IgD-negative memory B cell (primary cell): ENCODE data around the gene RAPGEF6. TPM values are rescaled to one million over a fixed set of nuclear protein-coding genes. Genes with fewer than 3 reads are reported as not detected.
"Not testable (repeated sequence)": the region's sequence is repeated elsewhere in the genome, so short reads cannot be mapped to it uniquely, and the experiment has no call there.

Experiments
- H3K27ac Mint-ChIP-seq, 3 donors: one replicate each; pipeline ENCODE4 v1.8.0; 2020 to 2022; ENCODE audit warnings: mild to moderate bottlenecking in 3 of 3, mixed read lengths in 3 of 3, moderate library complexity in 1 of 3
- H3K27me3 Mint-ChIP-seq: one replicate; pipeline ENCODE4 v1.8.0; 2021; ENCODE audit warnings: mixed read lengths
- H3K36me3 Mint-ChIP-seq: one replicate; pipeline ENCODE4 v1.8.0; 2020; ENCODE audit warnings: mild to moderate bottlenecking, mixed read lengths
- H3K4me1 Mint-ChIP-seq, 3 donors: one replicate each; pipeline ENCODE4 v1.8.0; 2020 to 2022; ENCODE audit warnings: mixed read lengths in 3 of 3, mild to moderate bottlenecking in 1 of 3
- H3K4me3 Mint-ChIP-seq, 4 donors: one replicate each; pipeline ENCODE4 v1.8.0; 2020 to 2022; ENCODE audit warnings: mild to moderate bottlenecking in 4 of 4, mixed read lengths in 4 of 4, moderate library complexity in 3 of 4
- H3K9me3 Mint-ChIP-seq, 3 donors: one replicate each; pipeline ENCODE4 v1.8.0; 2020 to 2021; ENCODE audit warnings: mixed read lengths in 3 of 3, mild to moderate bottlenecking in 1 of 3
- polyA plus RNA-seq: library from polyadenylated mRNA; unstranded; fragments of 300-500 nt; fragmentation: Illumina TruSeq; gene quantifications from one replicate; pipeline ENCODE4 v1.2.3, GENCODE V29; 2021

Gene RAPGEF6
- polyA plus RNA-seq, 1 donor from 2014 or later = 16.6 TPM

DNA sequence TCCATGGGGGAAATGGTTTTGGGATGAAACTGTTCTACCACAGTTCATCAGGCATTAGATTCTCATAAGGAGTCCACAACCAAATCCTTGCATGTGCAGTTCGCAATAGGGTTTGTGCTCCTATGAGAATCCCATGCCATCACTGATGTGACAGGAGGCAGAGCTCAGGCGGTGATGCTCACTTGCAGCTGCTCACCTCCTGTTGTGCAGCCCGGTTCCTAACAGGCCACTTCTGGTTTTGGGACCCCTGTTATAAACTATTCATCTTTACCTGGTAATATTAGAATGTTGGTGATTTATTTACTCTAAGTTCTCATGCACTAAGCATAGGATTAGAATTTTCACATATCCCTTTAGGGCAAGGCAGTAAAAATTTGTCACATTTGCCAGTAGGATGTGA, 248.9 kb downstream of the RAPGEF6 start:
- no peak overlapping the region for H3K4me3 Mint-ChIP-seq
- H3K27me3 Mint-ChIP-seq = no peaks in the 10 kb centered on the region
- H3K9me3 Mint-ChIP-seq = peaks cover 0 to 2% (median 0%) of the 10 kb centered on the region in 3 donors
- peaks cover 28 to 43% (median 32%) of the 10 kb centered on the region in 3 donors for H3K4me1 Mint-ChIP-seq
- peaks cover 7% of the 10 kb centered on the region for H3K36me3 Mint-ChIP-seq
- H3K27ac Mint-ChIP-seq = peak overlapping the region; percentile 56 to 84 (median 83)

DNA sequence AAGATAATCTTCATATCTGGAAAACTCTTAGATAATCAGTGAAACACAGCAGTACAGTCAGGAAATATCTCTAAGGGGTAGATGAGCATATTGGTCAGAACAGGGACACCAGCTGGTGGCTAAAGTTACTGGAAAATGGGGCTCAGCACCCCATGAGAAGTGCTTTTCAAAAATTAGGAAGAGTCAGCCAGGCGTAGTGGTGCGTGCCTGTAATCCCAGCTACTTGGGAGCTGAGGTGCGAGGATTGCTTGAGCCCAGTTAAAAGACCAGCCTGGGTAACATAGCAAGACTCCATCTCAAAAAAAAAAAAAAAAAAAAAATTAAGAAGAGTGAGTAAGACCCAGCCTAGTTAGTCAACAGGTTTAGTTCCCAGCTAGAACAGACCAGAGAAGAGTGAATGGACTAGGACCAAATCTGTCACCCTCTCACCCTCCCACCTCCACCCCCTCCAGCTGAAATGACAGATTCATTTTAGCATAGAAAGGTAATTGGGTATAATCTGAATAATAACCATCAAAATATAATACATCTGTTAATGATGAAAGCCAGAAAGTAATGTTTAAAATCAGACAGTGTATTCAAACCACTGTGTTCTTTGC, 250.3 kb downstream of the RAPGEF6 start:
- Mint-ChIP-seq H3K4me3 (peak overlapping the region in 1 of 4 donors; percentile 17), H3K27me3 (no peaks in the 10 kb centered on the region), H3K4me1 (peaks cover 31 to 51% (median 41%) of the 10 kb centered on the region in 3 donors)

GRCh38 chr5:131384173-131384572, 250.9 kb downstream of the RAPGEF6 start:
- Mint-ChIP-seq H3K27me3 (no peaks in the 10 kb centered on the region), H3K4me3 (peak overlapping the region in 1 of 4 donors; percentile 17), H3K4me1 (peaks cover 31 to 50% (median 40%) of the 10 kb centered on the region in 3 donors), H3K36me3 (peaks cover 5% of the 10 kb centered on the region), H3K9me3 (peaks cover 0 to 2% (median 0%) of the 10 kb centered on the region in 3 donors), H3K27ac (peak overlapping the region; percentile 29 to 88 (median 52))

More for the DNA sequence above, 250.3 kb downstream of the RAPGEF6 start:
- peaks cover 0 to 2% (median 0%) of the 10 kb centered on the region in 3 donors for H3K9me3 Mint-ChIP-seq
- H3K36me3 Mint-ChIP-seq = peaks cover 5% of the 10 kb centered on the region
- H3K27ac Mint-ChIP-seq = peak overlapping the region; percentile 29 to 88 (median 52)

DNA sequence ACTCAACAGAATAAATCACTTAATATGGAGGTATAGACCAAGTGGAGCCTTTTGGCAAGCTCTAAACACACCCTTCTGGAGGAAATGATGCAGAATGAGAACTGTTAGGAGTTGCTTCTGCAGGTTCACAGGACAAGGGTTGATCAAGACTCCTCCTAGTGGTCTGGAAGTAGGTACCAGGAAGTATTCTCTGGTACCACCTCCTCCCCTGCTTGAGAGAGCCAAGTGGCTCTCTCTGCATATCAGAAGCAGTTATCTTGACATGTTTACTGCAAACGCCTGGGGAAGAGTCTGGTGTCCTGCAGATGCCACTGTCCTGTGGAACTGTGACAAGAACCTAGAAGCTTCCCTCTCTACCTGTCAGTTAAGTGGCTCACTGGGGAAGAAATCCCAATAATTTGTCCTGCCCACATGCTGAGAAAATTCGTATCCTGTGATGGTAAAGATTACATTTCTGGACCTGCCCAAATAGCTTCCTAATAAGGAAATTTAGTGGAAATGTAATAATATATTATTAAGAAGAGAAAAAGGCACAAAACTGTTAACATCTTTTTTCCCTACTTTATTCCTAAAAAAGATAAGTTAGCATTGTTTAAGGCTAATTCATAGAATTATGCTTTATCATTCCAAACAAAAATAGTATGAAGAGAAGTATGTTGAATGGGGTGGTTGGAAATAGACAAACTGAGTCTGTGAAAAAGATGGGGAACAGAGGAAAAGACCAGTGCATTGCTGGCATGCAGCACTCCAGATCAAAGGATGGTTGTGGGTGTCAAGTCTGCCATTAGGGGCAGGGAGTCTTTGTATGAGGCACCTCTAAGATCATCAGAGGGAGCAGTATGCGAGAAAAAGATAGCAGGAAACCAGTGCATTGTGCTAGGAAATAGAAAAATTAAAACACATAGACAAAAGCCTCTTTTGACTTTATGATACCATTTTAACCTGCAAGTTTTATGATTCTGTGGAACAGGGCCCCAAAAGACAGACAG, 252.3 kb downstream of the RAPGEF6 start:
- H3K27ac Mint-ChIP-seq = peak overlapping the region; percentile 98 to 99 (median 99)
- peaks cover 0 to 2% (median 0%) of the 10 kb centered on the region in 3 donors for H3K9me3 Mint-ChIP-seq
- peak overlapping the region; percentile 58 to 85 (median 82) for H3K4me3 Mint-ChIP-seq
- H3K4me1 Mint-ChIP-seq = peaks cover 33 to 60% (median 45%) of the 10 kb centered on the region in 3 donors
- no peaks in the 10 kb centered on the region for H3K27me3 Mint-ChIP-seq
- peaks cover 5% of the 10 kb centered on the region for H3K36me3 Mint-ChIP-seq

DNA sequence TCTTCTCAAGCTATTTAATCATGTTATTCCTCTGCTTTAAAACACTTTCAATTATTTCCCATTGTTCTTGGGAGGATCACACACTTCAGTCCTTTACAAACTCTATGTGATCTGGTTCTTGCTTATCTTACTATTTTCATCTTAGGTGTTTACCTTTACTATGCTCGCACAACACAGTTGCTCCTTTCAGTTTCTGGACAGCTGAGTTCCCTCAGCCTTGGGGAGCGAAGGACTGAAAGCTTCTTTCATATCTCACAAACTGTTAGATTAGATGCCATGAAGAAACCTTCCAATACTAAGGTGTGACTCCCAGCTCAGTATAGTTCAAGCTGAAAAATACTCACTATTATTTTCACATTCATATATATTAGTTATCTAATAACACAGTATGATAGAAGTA, 253.3 kb downstream of the RAPGEF6 start:
- peak overlapping the region; percentile 25 to 85 (median 65) for H3K4me3 Mint-ChIP-seq
- H3K4me1 Mint-ChIP-seq = peaks cover 36 to 65% (median 49%) of the 10 kb centered on the region in 3 donors
- peaks cover 5% of the 10 kb centered on the region for H3K36me3 Mint-ChIP-seq
- H3K9me3 Mint-ChIP-seq = peaks cover 0 to 2% (median under 1%) of the 10 kb centered on the region in 3 donors
- H3K27me3 Mint-ChIP-seq = no peaks in the 10 kb centered on the region
- H3K27ac Mint-ChIP-seq = peak overlapping the region; percentile 98 to 99 (median 99)

GRCh38 chr5:131381021-131381420, 254.0 kb downstream of the RAPGEF6 start:
- no peaks in the 10 kb centered on the region for H3K27me3 Mint-ChIP-seq
- H3K36me3 Mint-ChIP-seq = peaks cover 3% of the 10 kb centered on the region
- peak overlapping the region; percentile 45 to 85 (median 68) for H3K4me3 Mint-ChIP-seq
- H3K4me1 Mint-ChIP-seq = peaks cover 40 to 73% (median 54%) of the 10 kb centered on the region in 3 donors
- peak overlapping the region; percentile 98 to 99 (median 99) for H3K27ac Mint-ChIP-seq
- H3K9me3 Mint-ChIP-seq = peaks cover 0 to 3% (median 3%) of the 10 kb centered on the region in 3 donors

DNA sequence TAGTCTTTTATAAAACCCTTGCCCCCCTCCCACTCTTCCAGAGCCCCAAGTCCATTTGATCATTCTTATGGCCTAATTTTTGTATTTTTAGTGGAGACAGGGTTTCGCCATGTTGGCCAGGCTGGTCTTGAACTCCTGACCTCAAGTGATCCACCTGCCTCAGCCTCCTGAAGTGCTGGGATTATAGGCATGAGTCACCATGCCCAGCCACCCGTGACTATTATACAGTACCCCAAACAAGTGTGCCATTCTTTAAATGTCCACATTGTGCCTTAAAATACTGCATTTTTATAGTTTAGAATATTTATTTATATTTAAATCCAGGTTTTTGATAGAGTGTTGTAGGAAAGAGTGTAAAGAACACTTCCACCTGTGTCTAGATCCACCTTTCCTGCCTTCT, 254.8 kb downstream of the RAPGEF6 start:
- peak overlapping the region; percentile 98 to 99 (median 99) for H3K27ac Mint-ChIP-seq
- H3K9me3 Mint-ChIP-seq, H3K27me3 Mint-ChIP-seq, H3K36me3 Mint-ChIP-seq: not testable (repeated sequence)
- peaks cover 47 to 76% (median 59%) of the 10 kb centered on the region in 3 donors for H3K4me1 Mint-ChIP-seq
- H3K4me3 Mint-ChIP-seq = peak overlapping the region; percentile 5 to 94 (median 64)

DNA sequence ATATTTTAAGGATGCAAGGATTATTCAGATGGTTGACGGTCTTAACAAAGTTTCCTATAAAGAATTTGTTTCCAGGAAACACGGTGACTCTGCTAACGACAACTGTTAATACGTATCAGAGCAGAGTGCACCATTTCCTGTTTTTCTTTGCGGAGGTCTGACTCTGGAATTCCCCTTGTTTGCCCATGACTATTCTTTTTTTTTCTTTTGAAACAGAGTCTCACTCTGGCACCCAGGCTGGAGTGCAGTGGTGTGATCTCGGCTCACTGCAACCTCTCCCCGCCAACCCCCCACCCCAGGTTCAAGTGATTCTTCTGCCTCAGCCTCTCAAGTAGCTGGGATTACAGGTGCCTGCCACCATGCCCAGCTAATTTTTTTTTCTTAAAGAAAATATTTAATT, 255.3 kb downstream of the RAPGEF6 start:
- H3K27ac Mint-ChIP-seq = peak overlapping the region; percentile 98 to 99 (median 99)
- peaks cover 52 to 79% (median 60%) of the 10 kb centered on the region in 3 donors for H3K4me1 Mint-ChIP-seq
- peaks cover 3% of the 10 kb centered on the region for H3K36me3 Mint-ChIP-seq
- H3K4me3 Mint-ChIP-seq = peak overlapping the region; percentile 66 to 94 (median 84)
- peaks cover 0 to 3% (median 3%) of the 10 kb centered on the region in 3 donors for H3K9me3 Mint-ChIP-seq
- no peaks in the 10 kb centered on the region for H3K27me3 Mint-ChIP-seq

- Mint-ChIP-seq H3K4me1 (peaks cover 55 to 79% (median 60%) of the 10 kb centered on the region in 3 donors), H3K27ac (peak overlapping the region; percentile 98 to 99 (median 99)), H3K27me3 (no peaks in the 10 kb centered on the region), H3K9me3 (peaks cover 0 to 3% (median 3%) of the 10 kb centered on the region in 3 donors), H3K4me3 (peak overlapping the region; percentile 14 to 94 (median 84)), H3K36me3 (peaks cover 3% of the 10 kb centered on the region)
Measured at GRCh38 chr5:131378721-131379541, 256.1 kb downstream of the RAPGEF6 start.

GRCh38 chr5:131377785-131378325, 257.2 kb downstream of the RAPGEF6 start:
- Mint-ChIP-seq H3K4me3 (peak overlapping the region in 2 of 4 donors; percentile 54 to 74), H3K4me1 (peaks cover 64 to 82% (median 65%) of the 10 kb centered on the region in 3 donors), H3K36me3 (peaks cover 3% of the 10 kb centered on the region), H3K9me3 (peaks cover 0 to 3% (median 3%) of the 10 kb centered on the region in 3 donors), H3K27me3 (no peaks in the 10 kb centered on the region), H3K27ac (peak overlapping the region; percentile 98 to 99 (median 98))

DNA sequence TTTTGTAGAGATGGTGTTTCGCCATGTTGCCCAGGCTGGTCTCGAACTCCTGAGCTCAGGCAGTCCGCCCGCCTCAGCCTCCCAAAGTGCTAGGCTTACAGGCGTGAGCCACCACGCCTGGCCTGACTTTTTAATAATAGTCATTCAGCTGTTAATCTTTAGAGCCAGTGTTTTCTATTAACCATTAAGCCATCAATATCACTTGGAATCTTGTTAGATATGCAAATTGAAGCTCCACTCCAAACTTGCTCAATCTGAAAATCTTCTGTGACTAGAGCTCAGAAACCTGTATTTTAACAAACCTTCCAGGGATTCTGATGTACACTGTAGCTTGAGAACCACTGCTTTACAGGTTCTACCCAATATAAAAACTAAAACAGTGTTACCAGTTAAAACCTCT, 257.7 kb downstream of the RAPGEF6 start:
- Mint-ChIP-seq H3K4me1 (peaks cover 61 to 78% (median 63%) of the 10 kb centered on the region in 3 donors), H3K27me3 (no peaks in the 10 kb centered on the region), H3K9me3 (peaks cover 0 to 3% (median 3%) of the 10 kb centered on the region in 3 donors), H3K27ac (peak overlapping the region; percentile 98 to 99 (median 98)), H3K4me3 (peak overlapping the region in 3 of 4 donors; percentile 19 to 74 (median 54)), H3K36me3 (peaks cover 3% of the 10 kb centered on the region)

DNA sequence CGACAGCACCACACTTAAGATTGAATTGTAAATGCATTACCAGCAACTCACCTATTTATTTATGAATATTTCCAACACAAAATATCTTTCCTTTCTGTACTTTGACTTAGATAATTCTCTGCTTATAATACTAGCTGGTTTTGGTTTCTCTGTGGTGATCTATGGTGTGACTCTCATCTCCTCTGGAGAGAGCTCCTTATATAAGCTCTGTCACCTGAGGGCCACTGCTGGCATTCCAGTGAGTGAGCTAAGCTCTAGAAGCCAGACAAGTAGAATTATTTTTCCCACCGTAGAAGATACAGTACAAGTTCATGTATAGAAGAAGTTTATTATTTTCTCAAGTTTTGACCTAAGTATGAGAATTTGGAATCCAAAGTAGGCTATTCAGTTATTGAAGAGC, 259.7 kb downstream of the RAPGEF6 start:
- Mint-ChIP-seq H3K36me3 (peaks cover 4% of the 10 kb centered on the region), H3K27ac (peak overlapping the region; percentile 98 to 99 (median 98)), H3K4me3 (peak overlapping the region; percentile 6 to 67 (median 52)), H3K4me1 (peaks cover 66 to 76% (median 67%) of the 10 kb centered on the region in 3 donors), H3K27me3 (no peaks in the 10 kb centered on the region), H3K9me3 (peaks cover 0 to 3% (median 2%) of the 10 kb centered on the region in 3 donors)
